WTC11 (cell line): ENCODE measurements around the gene CDK4. TPM values are rescaled to one million over a fixed set of nuclear protein-coding genes. Genes with fewer than 3 reads are reported as not detected.
A peak's percentile ranks its signal among the peaks of the same experiment; 100 is the strongest.

ENCODE experiments used
- ATAC-seq: fragments of 200-7000 bp; cut with Tn5 transposase; 2 replicates; pipeline ENCODE4 v1.10.0; 2021; ENCODE audit warnings: mild to moderate bottlenecking, moderate library complexity
- Bru-seq: library from RNA; stranded (reverse); fragments of 400-500 nt; gene quantifications from one replicate; lab custom pipeline; 2021; lab: Mats Ljungman, UMichigan
- CTCF ChIA-PET: fragments of 300-600 bp; sonication (Branson Sonifier 250); formaldehyde crosslinking; loops from one replicate; lab custom pipeline; 2021; ENCODE audit warnings: antibody characterized with exemption; lab: Charles Lee
- POLR2A ChIA-PET: fragments of 350-600 bp; sonication (Branson Sonifier 250); formaldehyde crosslinking; loops from one replicate; lab custom pipeline; 2021; ENCODE audit warnings: antibody characterized with exemption; lab: Charles Lee
- DNase-seq: peaks from one replicate; pipeline ENCODE4 v3.0.0; 2021; ENCODE audit warnings: low spot score
- H3K27ac Mint-ChIP-seq: 2 replicates; pipeline ENCODE4 v1.8.0; 2021; ENCODE audit warnings: mixed read lengths
- H3K27me3 Mint-ChIP-seq: 2 replicates; pipeline ENCODE4 v1.8.0; 2021; ENCODE audit warnings: low read depth, mild to moderate bottlenecking, moderate library complexity, mixed read lengths
- H3K36me3 Mint-ChIP-seq: 2 replicates; pipeline ENCODE4 v1.8.0; 2021; ENCODE audit warnings: mixed read lengths
- H3K4me1 Mint-ChIP-seq: 2 replicates; pipeline ENCODE4 v1.8.0; 2022; ENCODE audit warnings: mixed read lengths
- H3K4me3 Mint-ChIP-seq: 2 replicates; pipeline ENCODE4 v1.8.0; 2021; ENCODE audit warnings: mild to moderate bottlenecking, moderate library complexity, mixed read lengths
- H3K9me3 Mint-ChIP-seq: 2 replicates; pipeline ENCODE4 v1.8.0; 2021; ENCODE audit warnings: mixed read lengths
- ATF1 ChIP-seq: sonication (generic); formaldehyde crosslinking; IDR thresholded peaks from 2 replicates; pipeline ENCODE4 v1.8.1; 2023; ENCODE audit warnings: mild to moderate bottlenecking, moderate library complexity, missing genetic modification reagents
- ETV6 ChIP-seq: sonication (generic); formaldehyde crosslinking; IDR thresholded peaks from 2 replicates; pipeline ENCODE4 v1.8.1; 2022; ENCODE audit warnings: mild to moderate bottlenecking, missing genetic modification reagents
- FOXK1 ChIP-seq: sonication (generic); formaldehyde crosslinking; IDR thresholded peaks from 2 replicates; pipeline ENCODE4 v1.8.0; 2022; ENCODE audit warnings: mild to moderate bottlenecking, moderate library complexity, missing genetic modification reagents
- FOXP1 ChIP-seq: sonication (generic); formaldehyde crosslinking; IDR thresholded peaks from 2 replicates; pipeline ENCODE4 v1.8.0; 2022; ENCODE audit warnings: missing genetic modification reagents, mild to moderate bottlenecking, moderate library complexity, borderline replicate concordance
- GABPB1 ChIP-seq: sonication (generic); formaldehyde crosslinking; IDR thresholded peaks from 2 replicates; pipeline ENCODE4 v1.8.1; 2023; ENCODE audit warnings: mild to moderate bottlenecking, missing genetic modification reagents
- KAT7 ChIP-seq: sonication (generic); formaldehyde crosslinking; IDR thresholded peaks from 2 replicates; pipeline ENCODE4 v1.8.1; 2023; ENCODE audit warnings: missing genetic modification reagents, mild to moderate bottlenecking, borderline replicate concordance
- NFYB ChIP-seq: sonication (generic); formaldehyde crosslinking; conservative IDR thresholded peaks from 2 replicates; pipeline ENCODE4 v1.8.0; 2022; ENCODE audit warnings: low read depth, missing genetic modification reagents
- NR1H2 ChIP-seq: sonication (generic); formaldehyde crosslinking; IDR thresholded peaks from 2 replicates; pipeline ENCODE4 v1.9.0; 2021; ENCODE audit warnings: mild to moderate bottlenecking, moderate library complexity, missing genetic modification reagents
- TEAD1 ChIP-seq: sonication (generic); formaldehyde crosslinking; IDR thresholded peaks from 2 replicates; pipeline ENCODE4 v1.8.0; 2022; ENCODE audit warnings: mild to moderate bottlenecking, missing genetic modification reagents
- ZNF219 ChIP-seq: sonication (generic); formaldehyde crosslinking; IDR thresholded peaks from 2 replicates; pipeline ENCODE4 v1.8.0; 2023; ENCODE audit warnings: missing genetic modification reagents, mild to moderate bottlenecking, borderline replicate concordance
- ZNF396 ChIP-seq: fragments of 250-450 bp; sonication (Bioruptor Pico); IDR thresholded peaks from 2 replicates; pipeline ENCODE4 v1.8.0; 2021; ENCODE audit warnings: mild to moderate bottlenecking, moderate library complexity, borderline replicate concordance
- long read RNA-seq, 3 experiments: library from RNA in 1 of 3; library from capped mRNA in 1 of 3; library from polyadenylated mRNA in 1 of 3; unstranded in 2 of 3; stranded (forward) in 1 of 3; transcript quantifications; one replicate each; pipeline ENCODE4 v2.0.0, GENCODE V29; 2021
- total RNA-seq: library from RNA; stranded (reverse); gene quantifications from 3 replicates; pipeline ENCODE4 v1.2.3, GENCODE V29; 2021
- TF ChIP-seq, protein P1 (sequence below): sonication (generic); formaldehyde crosslinking; IDR thresholded peaks from 2 replicates; pipeline ENCODE4 v1.8.0; 2022; ENCODE audit warnings: mild to moderate bottlenecking, missing genetic modification reagents
- TF ChIP-seq, protein P2 (sequence below): fragments of 200-600 bp; IDR thresholded peaks from 2 replicates; pipeline ENCODE4 v1.8.0; 2022; ENCODE audit warnings: antibody characterized with exemption
- TF ChIP-seq, protein P3 (sequence below): sonication (generic); formaldehyde crosslinking; IDR thresholded peaks from 2 replicates; pipeline ENCODE4 v1.8.0; 2022; ENCODE audit warnings: mild to moderate bottlenecking, missing genetic modification reagents
- TF ChIP-seq, protein P4 (sequence below): sonication (generic); formaldehyde crosslinking; conservative IDR thresholded peaks from 2 replicates; pipeline ENCODE4 v1.8.1; 2023; ENCODE audit warnings: mild to moderate bottlenecking, low read depth, missing genetic modification reagents, moderate library complexity
- TF ChIP-seq, protein P5 (sequence below): sonication (generic); formaldehyde crosslinking; IDR thresholded peaks from 2 replicates; pipeline ENCODE4 v1.8.1; 2023; ENCODE audit warnings: mild to moderate bottlenecking, missing genetic modification reagents, moderate library complexity
- TF ChIP-seq, protein P6 (sequence below): sonication (generic); formaldehyde crosslinking; IDR thresholded peaks from 2 replicates; pipeline ENCODE4 v1.8.0; 2022; ENCODE audit warnings: mild to moderate bottlenecking, missing genetic modification reagents
- TF ChIP-seq, protein P7 (sequence below): sonication (generic); formaldehyde crosslinking; IDR thresholded peaks from 2 replicates; pipeline ENCODE4 v1.8.1; 2023; ENCODE audit warnings: mild to moderate bottlenecking, missing genetic modification reagents, moderate library complexity
- TF ChIP-seq, protein P8 (sequence below): fragments of 250-450 bp; sonication (Bioruptor Pico); IDR thresholded peaks from 2 replicates; pipeline ENCODE4 v1.8.0; 2021; ENCODE audit warnings: mild to moderate bottlenecking
- TF ChIP-seq, protein P9 (sequence below): sonication (generic); formaldehyde crosslinking; IDR thresholded peaks from 2 replicates; pipeline ENCODE4 v1.8.1; 2023; ENCODE audit warnings: mild to moderate bottlenecking, missing genetic modification reagents

Gene CDK4
- 125 to 152 TPM (median 145 TPM) in 3 replicates for total RNA-seq
- Bru-seq, nascent RNA, result percentile 86 among the genes with signal in this experiment
- long read RNA-seq, experiment 1, transcript CDK4-203 (7 exons, 776 nt), result minor isoform, 8 of 391 reads
- long read RNA-seq, experiment 1, transcript CDK4-201 (8 exons, 2,076 nt), result major isoform, 354 of 391 reads
- long read RNA-seq, experiment 1, partial matches to known transcripts, result 8 of 391 reads
- long read RNA-seq, experiment 1, other reads (novel, unspliced or antisense), result 20 of 391 reads
- long read RNA-seq, experiment 2, transcript CDK4-201 (8 exons, 2,076 nt), result major isoform, 125 of 214 reads
- long read RNA-seq, experiment 2, partial matches to known transcripts, result 25 of 214 reads
- long read RNA-seq, experiment 2, other reads (novel, unspliced or antisense), result 62 of 214 reads
- long read RNA-seq, experiment 3, transcript CDK4-201 (8 exons, 2,076 nt), result major isoform, 795 of 906 reads
- long read RNA-seq, experiment 3, transcript CDK4-203 (7 exons, 776 nt), result minor isoform, 51 of 906 reads
- long read RNA-seq, experiment 3, partial matches to known transcripts, result 5 of 906 reads
- long read RNA-seq, experiment 3, other reads (novel, unspliced or antisense), result 55 of 906 reads

DNA sequence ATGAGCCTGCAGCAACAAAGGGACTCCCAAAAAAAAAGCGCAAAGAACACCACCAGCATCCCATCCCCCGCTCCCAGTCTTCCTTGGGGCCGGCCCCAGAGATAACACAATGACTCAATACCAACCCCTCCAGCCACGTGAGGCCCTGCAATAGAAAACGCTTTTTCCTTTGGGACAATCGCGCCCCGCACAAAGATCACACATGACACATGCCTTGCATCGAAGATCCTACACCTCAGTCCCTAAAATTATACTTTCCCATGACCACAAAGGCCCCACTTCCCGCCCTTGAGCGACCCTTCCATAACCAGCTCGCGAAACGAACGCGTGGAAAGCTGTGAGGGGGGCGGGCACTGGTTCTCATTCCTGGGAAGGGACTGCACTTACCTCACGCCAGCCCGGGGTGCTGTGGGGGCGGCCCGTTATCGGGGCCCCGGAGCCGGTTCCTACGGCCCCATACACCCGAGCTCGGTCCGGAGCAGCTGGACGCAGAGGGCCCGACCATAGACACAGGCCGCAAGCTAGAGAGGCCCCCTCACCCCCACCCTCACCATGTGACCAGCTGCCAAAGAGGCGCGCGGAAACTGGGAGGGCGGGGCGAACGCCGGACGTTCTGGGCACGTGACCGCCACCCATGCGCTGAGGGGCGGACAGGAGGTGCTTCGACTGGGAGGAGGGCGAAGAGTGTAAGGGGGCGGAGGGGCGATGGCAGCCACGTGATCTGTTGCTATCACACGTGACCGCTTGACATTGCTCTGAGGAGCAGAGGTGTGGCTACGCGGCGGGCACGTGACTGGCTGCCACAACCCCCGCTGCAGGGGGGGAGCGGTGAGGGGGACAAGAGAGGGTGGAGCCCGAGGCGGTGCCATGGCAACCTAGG, at the start of gene CDK4:
Gene CDK4, minus strand, starts transcription at position 523 of the 880 bp plus-strand sequence. CDS start 593 bp downstream, outside the sequence.
- H3K27me3 Mint-ChIP-seq, result peaks cover 37% of the 10 kb centered on the region
- ATAC-seq, result peak; percentile 71
- H3K4me3 Mint-ChIP-seq, result peak within 1 kb of the TSS; percentile 89
- peak within 1 kb of the TSS; percentile 86 for H3K27ac Mint-ChIP-seq
- ChIA-PET CTCF (interaction anchor here (0.7 to 1.1 kb wide), 3 partner anchors 15 to 145 kb away, joined by 3 to 5 read pairs (median 3); partner anchors contain the start of gene CYP27B1), POLR2A (interaction anchor here (0.8 to 1.1 kb wide), 4 partner anchors 11 to 20 kb away, joined by 3 to 6 read pairs (median 4); partner anchors contain the start of genes EEF1AKMT3 and METTL1)
- H3K4me1 Mint-ChIP-seq, result peaks cover 47% of the 10 kb centered on the region
- DNase-seq, result peak; percentile 99
- H3K9me3 Mint-ChIP-seq, result no peaks in the 10 kb centered on the region
- peaks cover 39% of the 10 kb centered on the region for H3K36me3 Mint-ChIP-seq
- TF ChIP-seq GABPB1 (peak; percentile 52), KAT7 (no peak; the same call in 1 of the 2 replicates), ATF1 (CRISPR knock-in tag) (no peak), FOXK1 (CRISPR knock-in tag) (peak; percentile 98), ETV6 (peak; percentile 93; the same call in 1 of the 2 replicates), ZNF219 (CRISPR knock-in tag) (0 out of 2 replicates have a peak, but pooled peaks have one; percentile 36), NFYB (CRISPR knock-in tag) (no peak), FOXP1 (CRISPR knock-in tag) (peak; percentile 84; the same call in 1 of the 2 replicates), ZNF396 (CRISPR knock-in tag) (no peak), TEAD1 (CRISPR knock-in tag) (peak; percentile 89), NR1H2 (CRISPR knock-in tag) (no peak)
- TF ChIP-seq, protein P1, sequence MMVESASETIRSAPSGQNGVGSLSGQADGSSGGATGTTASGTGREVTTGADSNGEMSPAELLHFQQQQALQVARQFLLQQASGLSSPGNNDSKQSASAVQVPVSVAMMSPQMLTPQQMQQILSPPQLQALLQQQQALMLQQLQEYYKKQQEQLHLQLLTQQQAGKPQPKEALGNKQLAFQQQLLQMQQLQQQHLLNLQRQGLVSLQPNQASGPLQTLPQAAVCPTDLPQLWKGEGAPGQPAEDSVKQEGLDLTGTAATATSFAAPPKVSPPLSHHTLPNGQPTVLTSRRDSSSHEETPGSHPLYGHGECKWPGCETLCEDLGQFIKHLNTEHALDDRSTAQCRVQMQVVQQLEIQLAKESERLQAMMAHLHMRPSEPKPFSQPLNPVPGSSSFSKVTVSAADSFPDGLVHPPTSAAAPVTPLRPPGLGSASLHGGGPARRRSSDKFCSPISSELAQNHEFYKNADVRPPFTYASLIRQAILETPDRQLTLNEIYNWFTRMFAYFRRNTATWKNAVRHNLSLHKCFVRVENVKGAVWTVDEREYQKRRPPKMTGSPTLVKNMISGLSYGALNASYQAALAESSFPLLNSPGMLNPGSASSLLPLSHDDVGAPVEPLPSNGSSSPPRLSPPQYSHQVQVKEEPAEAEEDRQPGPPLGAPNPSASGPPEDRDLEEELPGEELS, result peak; percentile 81
- TF ChIP-seq, protein P2, sequence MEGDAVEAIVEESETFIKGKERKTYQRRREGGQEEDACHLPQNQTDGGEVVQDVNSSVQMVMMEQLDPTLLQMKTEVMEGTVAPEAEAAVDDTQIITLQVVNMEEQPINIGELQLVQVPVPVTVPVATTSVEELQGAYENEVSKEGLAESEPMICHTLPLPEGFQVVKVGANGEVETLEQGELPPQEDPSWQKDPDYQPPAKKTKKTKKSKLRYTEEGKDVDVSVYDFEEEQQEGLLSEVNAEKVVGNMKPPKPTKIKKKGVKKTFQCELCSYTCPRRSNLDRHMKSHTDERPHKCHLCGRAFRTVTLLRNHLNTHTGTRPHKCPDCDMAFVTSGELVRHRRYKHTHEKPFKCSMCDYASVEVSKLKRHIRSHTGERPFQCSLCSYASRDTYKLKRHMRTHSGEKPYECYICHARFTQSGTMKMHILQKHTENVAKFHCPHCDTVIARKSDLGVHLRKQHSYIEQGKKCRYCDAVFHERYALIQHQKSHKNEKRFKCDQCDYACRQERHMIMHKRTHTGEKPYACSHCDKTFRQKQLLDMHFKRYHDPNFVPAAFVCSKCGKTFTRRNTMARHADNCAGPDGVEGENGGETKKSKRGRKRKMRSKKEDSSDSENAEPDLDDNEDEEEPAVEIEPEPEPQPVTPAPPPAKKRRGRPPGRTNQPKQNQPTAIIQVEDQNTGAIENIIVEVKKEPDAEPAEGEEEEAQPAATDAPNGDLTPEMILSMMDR, result no peak
- TF ChIP-seq, protein P3, sequence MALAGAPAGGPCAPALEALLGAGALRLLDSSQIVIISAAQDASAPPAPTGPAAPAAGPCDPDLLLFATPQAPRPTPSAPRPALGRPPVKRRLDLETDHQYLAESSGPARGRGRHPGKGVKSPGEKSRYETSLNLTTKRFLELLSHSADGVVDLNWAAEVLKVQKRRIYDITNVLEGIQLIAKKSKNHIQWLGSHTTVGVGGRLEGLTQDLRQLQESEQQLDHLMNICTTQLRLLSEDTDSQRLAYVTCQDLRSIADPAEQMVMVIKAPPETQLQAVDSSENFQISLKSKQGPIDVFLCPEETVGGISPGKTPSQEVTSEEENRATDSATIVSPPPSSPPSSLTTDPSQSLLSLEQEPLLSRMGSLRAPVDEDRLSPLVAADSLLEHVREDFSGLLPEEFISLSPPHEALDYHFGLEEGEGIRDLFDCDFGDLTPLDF (CRISPR knock-in tag), result no peak
- TF ChIP-seq, protein P4, sequence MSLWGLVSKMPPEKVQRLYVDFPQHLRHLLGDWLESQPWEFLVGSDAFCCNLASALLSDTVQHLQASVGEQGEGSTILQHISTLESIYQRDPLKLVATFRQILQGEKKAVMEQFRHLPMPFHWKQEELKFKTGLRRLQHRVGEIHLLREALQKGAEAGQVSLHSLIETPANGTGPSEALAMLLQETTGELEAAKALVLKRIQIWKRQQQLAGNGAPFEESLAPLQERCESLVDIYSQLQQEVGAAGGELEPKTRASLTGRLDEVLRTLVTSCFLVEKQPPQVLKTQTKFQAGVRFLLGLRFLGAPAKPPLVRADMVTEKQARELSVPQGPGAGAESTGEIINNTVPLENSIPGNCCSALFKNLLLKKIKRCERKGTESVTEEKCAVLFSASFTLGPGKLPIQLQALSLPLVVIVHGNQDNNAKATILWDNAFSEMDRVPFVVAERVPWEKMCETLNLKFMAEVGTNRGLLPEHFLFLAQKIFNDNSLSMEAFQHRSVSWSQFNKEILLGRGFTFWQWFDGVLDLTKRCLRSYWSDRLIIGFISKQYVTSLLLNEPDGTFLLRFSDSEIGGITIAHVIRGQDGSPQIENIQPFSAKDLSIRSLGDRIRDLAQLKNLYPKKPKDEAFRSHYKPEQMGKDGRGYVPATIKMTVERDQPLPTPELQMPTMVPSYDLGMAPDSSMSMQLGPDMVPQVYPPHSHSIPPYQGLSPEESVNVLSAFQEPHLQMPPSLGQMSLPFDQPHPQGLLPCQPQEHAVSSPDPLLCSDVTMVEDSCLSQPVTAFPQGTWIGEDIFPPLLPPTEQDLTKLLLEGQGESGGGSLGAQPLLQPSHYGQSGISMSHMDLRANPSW, result no peak
- TF ChIP-seq, protein P5, sequence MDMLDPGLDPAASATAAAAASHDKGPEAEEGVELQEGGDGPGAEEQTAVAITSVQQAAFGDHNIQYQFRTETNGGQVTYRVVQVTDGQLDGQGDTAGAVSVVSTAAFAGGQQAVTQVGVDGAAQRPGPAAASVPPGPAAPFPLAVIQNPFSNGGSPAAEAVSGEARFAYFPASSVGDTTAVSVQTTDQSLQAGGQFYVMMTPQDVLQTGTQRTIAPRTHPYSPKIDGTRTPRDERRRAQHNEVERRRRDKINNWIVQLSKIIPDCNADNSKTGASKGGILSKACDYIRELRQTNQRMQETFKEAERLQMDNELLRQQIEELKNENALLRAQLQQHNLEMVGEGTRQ (CRISPR knock-in tag), result peak; percentile 100
- TF ChIP-seq, protein P6, sequence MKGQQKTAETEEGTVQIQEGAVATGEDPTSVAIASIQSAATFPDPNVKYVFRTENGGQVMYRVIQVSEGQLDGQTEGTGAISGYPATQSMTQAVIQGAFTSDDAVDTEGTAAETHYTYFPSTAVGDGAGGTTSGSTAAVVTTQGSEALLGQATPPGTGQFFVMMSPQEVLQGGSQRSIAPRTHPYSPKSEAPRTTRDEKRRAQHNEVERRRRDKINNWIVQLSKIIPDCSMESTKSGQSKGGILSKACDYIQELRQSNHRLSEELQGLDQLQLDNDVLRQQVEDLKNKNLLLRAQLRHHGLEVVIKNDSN (CRISPR knock-in tag), result peak; percentile 100
- TF ChIP-seq, protein P7, sequence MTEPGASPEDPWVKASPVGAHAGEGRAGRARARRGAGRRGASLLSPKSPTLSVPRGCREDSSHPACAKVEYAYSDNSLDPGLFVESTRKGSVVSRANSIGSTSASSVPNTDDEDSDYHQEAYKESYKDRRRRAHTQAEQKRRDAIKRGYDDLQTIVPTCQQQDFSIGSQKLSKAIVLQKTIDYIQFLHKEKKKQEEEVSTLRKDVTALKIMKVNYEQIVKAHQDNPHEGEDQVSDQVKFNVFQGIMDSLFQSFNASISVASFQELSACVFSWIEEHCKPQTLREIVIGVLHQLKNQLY (CRISPR knock-in tag), result no peak; the same call in 1 of the 2 replicates
- TF ChIP-seq, protein P8, sequence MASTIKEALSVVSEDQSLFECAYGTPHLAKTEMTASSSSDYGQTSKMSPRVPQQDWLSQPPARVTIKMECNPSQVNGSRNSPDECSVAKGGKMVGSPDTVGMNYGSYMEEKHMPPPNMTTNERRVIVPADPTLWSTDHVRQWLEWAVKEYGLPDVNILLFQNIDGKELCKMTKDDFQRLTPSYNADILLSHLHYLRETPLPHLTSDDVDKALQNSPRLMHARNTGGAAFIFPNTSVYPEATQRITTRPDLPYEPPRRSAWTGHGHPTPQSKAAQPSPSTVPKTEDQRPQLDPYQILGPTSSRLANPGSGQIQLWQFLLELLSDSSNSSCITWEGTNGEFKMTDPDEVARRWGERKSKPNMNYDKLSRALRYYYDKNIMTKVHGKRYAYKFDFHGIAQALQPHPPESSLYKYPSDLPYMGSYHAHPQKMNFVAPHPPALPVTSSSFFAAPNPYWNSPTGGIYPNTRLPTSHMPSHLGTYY, result no peak
- TF ChIP-seq, protein P9, sequence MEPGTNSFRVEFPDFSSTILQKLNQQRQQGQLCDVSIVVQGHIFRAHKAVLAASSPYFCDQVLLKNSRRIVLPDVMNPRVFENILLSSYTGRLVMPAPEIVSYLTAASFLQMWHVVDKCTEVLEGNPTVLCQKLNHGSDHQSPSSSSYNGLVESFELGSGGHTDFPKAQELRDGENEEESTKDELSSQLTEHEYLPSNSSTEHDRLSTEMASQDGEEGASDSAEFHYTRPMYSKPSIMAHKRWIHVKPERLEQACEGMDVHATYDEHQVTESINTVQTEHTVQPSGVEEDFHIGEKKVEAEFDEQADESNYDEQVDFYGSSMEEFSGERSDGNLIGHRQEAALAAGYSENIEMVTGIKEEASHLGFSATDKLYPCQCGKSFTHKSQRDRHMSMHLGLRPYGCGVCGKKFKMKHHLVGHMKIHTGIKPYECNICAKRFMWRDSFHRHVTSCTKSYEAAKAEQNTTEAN (CRISPR knock-in tag), result peak; percentile 90
